ENCODE measurements around the gene UGT3A2.

UGT3A2 gene, protein sequence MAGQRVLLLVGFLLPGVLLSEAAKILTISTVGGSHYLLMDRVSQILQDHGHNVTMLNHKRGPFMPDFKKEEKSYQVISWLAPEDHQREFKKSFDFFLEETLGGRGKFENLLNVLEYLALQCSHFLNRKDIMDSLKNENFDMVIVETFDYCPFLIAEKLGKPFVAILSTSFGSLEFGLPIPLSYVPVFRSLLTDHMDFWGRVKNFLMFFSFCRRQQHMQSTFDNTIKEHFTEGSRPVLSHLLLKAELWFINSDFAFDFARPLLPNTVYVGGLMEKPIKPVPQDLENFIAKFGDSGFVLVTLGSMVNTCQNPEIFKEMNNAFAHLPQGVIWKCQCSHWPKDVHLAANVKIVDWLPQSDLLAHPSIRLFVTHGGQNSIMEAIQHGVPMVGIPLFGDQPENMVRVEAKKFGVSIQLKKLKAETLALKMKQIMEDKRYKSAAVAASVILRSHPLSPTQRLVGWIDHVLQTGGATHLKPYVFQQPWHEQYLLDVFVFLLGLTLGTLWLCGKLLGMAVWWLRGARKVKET

DNA sequence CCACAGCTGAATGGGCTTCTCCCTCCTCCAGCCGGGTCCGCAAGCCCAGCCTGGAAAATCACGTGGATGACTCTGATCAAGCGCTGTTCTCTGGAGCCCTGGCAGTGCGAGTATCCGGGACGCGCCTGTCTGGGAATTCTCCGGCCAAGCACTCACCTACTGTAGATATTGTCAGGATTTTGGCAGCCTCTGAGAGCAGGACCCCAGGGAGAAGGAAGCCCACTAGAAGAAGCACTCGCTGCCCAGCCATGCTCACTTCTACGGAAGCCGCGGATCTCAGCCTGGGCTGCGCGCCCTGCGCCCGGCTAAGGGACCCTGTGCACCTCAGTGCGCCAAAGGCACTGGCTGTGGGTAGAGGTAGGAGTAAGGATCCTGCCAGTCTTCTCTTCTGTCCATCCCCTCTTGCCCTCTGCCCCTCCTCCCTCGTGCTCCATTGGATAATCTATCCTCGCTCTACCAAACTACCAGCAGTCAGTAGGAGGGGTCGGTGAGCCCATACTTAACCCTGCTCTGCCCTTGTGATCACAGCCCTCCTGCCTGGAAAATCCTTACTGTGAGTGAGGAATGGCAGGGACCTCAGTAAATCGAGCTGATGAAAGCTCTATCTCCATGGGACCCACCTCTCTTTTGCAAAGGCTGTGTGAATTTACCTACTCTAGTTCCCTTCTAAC is at the start of gene UGT3A2:
TSS of gene UGT3A2 (minus strand) at position 343 of the 671 bp plus-strand sequence. CDS start at position 250, 93 bp downstream.
- peak; percentile 22 for DNase-seq

DNA sequence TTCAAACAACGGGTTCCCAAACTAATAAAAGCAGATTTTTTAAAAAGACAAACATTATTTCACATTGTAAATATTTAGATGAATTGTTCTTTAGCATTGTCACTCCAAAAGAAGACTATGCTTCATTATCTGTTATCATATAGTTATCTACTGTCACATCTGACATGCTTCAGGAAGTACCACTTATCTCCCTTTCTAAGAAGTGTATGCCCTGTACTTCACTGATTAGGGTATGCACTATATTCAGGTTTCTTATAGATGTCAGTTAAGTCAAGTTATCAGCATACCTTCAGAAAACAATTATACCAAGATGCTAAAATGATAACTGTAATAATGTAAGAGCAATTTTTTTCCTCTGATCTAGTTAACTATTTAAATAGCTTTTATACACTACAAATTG is 44.6 kb upstream of the UGT3A2 start:
- DNase-seq, result no peak

DNA sequence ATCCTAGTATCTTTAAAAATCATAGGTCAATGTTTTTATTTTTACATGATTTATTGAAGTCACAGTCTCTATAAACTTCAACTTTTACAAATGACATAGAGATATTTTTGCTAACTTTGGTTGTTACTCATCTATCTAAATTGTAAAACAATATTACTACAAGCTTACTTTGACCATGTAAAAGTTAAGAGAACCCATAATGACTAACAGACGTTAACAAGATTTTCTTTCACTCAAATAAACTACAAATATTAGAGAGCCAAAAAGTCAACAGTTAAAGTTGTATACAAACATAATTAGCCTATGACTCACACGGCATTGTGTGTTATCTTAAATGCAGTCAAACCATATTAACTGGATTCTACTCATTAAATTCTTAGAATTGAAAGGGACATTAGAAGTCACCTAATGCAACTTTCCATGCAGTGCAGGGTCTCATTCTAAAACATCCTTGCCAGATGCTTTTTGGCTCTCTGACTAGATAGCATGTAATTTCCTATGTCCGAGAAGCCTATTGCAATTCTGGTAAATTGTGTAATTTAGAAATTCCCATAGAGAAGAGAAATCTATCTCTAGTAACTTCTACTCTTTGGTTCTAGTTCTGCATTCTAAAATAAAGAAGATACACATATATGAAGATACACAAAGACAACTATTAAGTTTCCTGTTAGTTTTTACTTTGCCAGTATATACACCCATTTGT is 42.2 kb upstream of the UGT3A2 start:
- DNase-seq, result no peak

DNA sequence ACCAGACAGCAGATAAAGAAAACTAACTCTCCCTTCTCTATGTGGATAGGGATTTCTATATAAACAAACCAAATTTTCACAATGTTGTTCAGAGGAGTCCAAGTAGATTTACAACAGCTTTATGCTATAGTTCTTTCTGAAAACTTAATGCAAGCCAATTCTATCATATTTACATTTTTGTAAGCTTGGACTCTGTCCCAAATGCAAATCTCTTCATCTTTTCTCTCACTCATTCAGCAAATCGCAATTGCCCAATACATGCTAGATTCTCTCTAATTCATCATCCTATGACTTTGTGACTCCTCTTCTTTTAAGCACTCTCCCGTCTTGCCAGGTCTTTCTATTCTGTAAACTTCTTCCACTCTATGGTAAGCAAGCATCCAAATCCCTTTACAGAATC is 39.1 kb upstream of the UGT3A2 start:
- DNase-seq, result no peak

DNA sequence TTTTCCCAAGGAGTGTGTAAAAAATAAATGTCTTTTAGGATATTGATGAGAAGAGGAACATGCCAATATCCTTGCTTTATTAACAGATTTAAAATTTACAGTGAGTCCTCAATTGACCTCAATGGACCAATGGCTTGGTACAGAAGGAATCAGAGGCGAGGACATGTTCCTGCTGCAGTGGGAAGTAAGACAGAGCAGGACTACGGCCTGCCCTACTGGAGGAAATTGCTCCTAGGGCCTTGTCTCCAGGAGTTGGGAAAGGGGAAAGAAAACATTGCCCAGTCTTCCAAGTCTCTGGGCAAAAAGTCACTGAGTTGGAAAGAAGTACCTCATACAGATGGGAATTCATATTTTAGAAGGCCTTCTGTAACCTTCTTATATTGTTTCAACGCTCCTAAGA is 33.1 kb upstream of the UGT3A2 start:
- DNase-seq, result no peak

DNA sequence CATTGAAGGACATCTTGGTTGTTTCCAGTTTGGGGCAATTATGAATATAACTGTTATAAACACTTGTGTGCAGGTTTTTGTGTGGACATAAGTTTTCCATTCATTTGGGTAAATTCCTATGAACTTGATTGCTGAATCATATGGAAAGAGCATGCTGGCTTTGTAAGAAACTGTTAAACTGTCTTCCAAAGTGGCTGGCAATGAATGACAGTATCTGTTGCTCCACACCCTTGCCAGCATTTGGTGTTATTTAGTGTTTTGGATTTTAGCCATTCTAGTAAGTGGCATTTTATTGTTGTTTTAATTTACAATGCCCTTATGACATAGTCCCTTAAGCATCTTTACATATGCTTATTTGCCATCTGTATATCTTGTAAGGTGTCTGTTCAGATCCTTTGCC is 29.8 kb upstream of the UGT3A2 start:
- no peak for DNase-seq

DNA sequence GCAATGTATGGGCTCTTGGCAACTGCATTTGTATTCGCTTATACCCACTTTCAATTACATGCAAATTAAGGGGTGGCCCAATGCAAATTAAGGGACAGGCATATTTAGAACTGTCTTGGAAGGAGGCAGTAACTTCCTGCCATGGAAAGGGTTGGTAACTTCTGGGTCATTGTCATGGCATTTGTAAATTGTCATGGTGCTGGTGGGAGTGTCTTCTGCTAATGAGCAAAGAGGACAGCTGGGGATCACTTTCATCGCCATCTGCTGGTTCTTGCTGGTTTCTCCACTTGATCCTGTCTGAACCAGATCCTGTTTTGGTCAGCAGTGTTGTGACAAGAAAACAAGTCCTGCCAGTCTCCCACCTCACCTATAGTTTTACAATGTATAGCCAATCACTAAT is 23.3 kb upstream of the UGT3A2 start:
- DNase-seq, result no peak

DNA sequence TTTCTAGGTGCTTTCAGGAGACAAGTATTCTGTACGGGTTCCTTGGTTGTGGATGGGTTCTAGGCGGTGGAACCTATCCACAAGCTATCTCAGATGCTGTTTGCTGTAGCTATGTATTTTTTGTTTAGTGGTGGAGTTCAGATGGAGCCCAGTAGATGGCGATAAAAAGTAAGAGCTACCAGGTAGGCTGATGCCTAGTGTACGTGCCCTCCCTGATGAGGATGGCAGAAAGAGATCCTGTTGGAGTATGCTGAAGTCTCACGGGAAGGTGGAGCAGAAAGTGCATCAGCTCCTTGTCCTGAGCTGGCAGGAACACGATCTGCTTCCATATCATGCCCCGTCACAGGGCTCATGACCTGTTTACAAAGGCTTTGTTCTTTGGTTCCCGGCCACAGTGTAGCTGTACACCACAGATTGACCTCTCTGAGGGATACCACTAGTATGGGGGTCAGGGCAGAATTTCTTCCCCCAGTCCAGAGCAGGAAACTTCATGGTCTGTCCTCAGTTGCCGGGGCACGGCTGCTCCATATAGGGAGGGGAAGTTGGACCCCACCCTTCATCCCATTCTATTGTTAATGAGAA is 12.6 kb upstream of the UGT3A2 start:
- peak; percentile 18 for DNase-seq

DNA sequence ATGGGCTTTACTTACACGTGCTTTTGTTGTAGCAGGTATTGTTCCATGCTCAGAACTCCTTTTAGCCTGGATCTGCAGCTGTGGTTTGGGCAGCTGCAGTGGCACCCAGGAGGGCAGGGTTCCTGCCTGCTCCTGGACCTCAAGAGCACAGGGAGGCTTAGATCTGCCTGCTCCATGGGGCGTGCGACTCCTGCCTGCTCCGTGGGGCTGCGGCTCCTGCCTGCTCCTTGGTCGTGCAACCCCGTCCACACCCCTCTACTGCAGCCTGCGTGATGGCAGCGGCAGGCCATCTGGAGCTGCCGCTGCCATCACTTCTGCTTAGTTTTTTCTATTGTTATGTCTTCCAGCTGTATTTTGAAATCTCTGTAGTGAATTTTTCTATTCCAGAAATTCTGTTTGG is 11.7 kb upstream of the UGT3A2 start:
- DNase-seq, result no peak

DNA sequence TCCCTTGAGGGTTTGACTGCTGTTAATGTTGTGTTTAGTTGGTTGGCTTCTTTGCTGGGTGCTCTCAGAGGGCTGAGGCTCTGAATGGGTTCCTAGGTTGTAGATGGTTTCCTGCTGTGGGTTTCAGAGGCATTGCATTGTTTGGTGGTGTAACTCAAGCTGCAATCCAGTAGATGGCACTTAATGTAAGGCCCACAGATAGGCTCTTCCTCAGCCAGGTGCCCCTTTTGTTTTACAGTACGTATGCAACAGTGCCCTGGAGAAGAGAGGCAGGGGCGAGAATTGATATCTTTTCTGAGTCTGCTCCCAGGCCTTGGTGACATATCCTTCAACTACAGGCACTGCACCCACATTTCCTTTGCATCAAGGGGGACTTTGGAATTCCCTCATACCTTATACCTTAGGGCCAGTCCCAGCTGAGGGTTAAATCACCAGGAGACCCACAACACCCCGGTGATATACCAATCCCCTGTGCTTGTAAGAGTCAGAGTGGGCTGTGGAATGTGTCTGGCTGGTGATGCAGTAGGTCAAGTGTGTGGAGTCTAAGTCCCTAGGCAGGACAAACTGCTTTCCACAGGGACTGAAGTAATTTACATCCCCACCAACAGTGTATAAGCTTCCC is 7.0 kb upstream of the UGT3A2 start:
- no peak for DNase-seq

DNA sequence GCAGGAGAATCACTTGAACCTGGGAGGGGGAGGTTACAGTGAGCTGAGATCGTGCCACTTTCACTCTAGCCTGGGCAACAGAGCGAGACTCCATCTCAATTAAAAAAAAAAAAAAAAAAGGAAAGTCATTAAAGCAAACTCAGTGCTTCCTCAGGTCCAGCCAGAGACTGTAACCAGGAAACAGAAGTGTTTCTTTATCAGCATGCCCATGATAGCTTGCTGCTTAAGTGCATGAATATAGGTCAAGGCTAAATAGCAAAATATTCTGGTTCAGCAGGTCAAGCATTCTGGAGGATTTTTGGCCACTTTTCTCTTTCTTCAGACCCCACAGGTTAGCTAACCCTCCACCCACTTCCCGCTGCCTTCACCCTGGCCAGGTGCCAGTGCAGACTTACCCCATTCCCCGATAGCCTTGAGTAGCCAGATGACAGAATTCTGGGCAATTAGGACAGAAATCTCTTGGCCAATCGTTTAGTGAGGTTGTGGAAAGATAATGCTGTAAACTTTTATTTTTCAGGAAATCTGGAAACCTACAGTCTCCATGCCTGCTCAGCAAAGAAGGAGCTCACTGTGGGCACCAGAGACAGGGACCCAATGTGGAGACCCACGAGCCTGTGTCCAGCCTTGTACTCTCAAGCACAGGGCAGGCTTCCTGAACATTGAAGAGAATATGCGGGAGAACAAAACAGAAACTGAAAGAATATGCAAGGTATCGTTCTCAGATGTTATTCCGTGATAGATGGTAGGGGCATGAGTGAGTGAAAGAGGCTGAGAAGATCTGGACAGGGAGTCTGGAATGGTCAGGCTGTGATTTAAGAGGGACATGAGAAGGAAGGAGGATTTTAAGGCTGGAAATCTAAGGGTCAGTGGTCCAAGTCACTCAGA is 4.2 kb upstream of the UGT3A2 start:
- DNase-seq, result no peak

DNA sequence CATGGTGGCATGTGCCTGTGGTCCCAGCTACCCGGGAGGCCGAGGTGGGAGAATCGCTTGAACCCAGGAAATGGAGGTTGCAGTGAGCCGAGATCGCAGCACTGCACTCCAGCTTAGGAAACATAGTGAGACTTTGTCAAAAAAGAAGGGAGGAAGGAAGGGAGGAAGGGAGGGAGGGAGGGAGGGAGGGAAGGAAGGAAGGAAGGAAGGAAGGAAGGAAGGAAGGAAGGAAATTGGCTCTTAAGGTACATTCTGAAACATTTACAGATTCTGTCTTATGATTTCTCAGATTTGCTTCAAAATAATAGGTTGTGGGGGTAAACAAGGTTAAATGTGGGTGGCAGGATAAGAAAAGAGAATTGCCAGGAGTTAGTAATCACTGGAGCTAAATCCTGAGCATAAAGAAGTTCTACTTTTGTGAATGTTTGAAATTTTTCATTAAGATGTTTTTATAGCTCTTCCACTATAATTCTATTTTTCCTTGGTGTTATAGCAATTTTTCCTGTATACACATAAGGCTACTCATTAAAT is 2.1 kb upstream of the UGT3A2 start:
- DNase-seq, result no peak

DNA sequence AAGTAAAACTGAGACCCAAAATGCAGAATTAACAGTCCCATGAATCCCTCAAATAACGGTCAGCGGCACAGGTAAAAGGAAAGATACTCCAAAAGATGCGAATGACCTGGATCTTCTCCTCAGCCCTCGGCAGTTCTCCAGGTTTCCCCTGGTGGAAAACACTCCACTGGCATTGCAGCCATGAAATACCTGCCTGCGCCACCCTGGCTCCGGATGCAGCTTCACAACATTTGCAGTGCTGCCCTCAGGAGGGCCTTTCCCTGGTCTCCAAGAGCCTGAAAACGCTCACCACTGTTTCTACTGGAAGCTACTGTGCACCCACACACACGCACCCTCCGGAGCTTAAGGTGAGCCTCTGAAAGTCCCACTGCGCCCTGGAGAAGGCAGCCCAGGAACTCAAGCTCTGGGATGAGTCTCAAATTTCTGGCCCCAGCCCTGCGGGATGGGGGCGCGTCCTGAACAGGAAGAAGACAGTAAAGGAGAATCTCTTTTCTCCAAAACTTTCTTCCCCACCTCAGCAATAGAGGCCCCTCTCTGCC is 612 bp downstream of the UGT3A2 start:
- no peak for DNase-seq

DNA sequence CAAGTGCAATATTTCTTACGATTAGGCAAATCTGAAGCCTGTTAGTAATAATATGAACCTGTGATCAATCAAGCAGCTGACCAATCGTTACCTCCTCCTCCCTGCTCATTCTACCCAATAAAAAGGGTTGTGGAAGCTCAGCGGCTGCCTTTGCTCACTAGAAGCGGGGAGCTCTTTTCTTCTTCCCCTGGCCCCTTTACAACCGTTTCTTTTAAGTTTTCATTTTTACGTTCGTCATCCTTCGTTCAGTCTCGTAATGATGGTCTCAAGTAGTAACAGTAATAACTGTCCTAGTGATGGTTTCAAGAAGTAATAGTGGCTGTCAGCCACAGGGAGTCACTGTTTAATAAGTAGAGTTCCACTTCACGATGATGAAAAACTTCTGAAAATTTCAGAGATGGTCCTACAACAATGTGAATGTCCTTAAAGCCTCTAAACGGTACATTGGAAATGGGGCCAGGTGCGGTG is 6.2 kb downstream of the UGT3A2 start:
- DNase-seq, result no peak

DNA sequence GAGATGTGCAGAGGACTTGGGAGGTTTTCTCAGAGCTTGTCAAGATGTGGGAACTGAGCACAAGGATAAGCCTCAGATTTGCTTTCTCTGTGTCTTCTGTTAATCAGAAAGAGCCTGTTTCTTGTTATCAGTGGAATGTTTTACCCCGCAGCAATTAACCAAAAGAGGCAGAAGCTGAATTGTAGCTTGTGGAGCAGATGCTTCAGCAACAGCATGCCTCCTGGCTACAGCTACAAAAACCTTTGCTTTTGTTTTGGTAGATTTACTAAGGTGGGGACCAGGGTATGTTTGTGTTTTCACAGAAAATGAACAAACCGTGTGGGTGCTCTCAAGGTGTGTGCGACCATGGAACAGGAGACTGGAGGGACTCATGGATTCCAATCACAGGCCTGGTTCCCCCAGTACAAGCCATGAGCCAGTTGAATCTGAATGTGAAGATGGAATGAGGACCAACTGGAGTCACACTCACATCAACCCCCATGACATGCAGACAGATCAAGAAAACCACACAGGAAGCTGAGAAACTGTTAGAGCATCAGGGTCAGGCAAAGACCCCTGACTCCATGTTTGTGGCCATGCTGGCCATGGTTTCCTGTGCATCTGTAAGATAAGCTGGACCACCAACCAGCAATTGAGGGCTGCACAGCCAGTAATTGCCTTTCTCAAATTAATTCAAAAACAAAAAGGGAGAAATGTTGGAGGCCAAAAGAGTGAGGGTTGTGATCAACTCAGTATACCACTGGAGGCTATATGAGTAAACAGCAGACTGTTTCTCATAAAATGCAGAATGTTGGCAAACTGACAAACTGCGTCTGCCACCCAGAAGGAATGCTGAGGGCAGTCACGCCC is 6.9 kb downstream of the UGT3A2 start:
- DNase-seq, result no peak

DNA sequence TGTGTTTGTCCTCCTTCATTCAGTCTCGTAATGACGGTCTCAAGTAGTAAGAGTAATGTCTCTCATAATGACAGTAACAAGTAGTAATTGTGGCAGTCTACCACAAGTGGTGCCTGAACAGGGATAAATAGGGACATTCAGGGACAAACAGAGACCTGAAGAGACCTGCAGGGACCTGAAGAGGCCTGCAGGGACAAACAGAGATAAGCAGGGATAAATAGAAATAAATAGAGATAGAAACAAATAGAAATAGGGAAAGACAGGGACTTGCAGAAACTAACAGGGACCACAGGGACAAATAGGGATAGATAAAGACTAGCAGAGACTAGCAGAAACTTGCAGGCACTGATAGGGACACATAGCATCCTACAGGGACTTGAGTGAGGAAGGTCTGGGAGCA is 7.9 kb downstream of the UGT3A2 start:
- DNase-seq, result no peak

DNA sequence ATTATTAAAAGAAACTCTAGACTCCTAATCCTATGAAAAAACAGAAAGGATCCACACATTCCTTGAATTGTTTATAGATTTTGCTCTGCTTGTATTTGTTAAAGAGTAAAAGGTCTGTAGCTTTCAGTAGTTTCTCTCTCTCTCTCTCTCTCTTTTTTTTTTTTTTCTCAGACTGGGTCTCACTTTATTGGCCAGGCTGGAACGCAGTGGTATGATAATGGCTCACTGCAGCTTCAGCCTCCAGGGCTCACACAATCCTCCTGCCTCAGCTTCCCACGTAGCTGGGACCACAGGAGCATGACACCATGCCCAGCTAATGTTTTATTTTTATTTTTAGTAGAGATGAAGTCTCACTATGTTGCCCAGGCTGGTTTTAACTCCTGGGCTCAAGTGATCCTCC is 9.3 kb downstream of the UGT3A2 start:
- DNase-seq, result no peak

DNA sequence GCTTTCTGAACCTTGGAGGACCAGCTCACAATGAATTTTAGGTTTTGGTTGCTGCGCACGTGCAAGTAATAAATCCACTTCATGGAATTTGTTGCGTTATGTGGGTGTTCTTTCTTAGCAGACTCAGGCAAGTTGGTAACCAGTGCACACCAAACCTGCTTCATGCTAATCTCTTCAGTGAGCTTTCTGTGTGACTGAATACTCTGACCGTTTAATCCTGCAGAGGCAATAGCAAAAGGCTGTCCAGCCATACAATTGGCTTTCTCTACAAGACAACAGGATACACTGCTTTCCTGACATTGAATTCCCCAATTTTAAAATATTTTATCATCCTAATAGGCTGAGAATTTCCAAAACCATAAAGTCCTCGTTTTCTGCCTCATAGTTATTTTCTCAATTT is 10.3 kb downstream of the UGT3A2 start:
- DNase-seq, result no peak

DNA sequence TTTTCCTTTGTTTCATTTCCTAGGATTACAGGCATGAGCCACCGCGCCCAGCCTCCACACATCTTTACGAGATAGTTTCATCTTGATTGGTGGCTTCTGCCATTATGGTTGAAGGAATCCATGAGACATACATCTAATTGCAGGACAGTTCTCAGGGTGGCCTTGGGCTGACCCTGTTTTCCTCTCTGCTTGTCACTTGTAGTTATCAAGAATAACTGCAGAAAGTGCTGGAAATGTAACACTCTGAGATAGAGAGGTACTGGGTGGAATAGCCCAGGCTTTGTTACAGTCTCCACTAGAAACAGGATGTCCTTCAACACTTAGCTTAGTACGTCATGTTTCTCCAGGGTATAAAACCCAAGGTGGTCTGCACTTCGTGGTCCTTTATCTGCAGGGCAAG is 10.7 kb downstream of the UGT3A2 start:
- DNase-seq, result no peak

DNA sequence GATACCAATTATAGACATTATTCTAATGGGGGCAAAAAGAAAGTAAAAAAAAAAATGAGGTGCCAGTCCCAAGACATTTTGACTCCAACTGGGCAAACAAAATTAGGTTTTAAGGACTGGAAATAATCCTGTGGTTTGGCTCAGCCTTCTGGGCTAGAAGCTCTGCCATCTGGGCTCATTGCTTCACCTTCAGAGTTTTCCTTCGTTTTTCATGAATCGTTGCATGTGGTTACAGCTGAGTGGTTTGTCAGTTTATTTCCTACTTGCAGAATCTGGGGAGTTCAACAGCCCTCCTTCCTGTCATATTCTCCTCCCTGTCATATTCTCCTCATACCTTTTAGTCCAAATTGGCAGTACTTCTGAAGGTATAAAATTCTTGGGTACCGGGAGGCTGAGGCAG is 12.0 kb downstream of the UGT3A2 start:
- DNase-seq, result no peak
